ENCODE measurements around the gene KDM4E.

DNA sequence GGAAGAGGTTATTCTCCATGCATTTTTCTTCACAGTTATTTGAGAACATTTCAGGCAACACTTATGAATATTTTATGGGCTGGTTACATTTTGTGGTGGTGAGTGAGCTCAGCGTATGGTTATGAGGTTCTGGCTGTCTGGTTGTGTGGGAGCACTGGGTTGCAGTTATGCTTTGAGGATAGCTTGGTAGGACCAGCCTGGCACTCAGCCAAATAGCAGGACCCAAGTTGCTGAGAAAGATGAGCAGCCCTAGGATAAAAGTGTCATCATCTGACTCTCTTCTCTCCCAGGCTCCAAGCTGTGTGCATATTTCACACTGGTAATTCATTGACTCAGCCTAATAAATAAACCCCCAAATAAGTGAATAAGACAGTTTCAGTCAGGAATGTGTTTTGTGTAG, 33.6 kb downstream of the KDM4E start:
- TF ChIP-seq, protein P1, sequence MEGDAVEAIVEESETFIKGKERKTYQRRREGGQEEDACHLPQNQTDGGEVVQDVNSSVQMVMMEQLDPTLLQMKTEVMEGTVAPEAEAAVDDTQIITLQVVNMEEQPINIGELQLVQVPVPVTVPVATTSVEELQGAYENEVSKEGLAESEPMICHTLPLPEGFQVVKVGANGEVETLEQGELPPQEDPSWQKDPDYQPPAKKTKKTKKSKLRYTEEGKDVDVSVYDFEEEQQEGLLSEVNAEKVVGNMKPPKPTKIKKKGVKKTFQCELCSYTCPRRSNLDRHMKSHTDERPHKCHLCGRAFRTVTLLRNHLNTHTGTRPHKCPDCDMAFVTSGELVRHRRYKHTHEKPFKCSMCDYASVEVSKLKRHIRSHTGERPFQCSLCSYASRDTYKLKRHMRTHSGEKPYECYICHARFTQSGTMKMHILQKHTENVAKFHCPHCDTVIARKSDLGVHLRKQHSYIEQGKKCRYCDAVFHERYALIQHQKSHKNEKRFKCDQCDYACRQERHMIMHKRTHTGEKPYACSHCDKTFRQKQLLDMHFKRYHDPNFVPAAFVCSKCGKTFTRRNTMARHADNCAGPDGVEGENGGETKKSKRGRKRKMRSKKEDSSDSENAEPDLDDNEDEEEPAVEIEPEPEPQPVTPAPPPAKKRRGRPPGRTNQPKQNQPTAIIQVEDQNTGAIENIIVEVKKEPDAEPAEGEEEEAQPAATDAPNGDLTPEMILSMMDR (IDR thresholded peaks at IDR 0.05; ENCODE audit: low read length) = no peak
- no peak for TF ChIP-seq EZH2 (IDR thresholded peaks at IDR 0.05; ENCODE audit: borderline replicate concordance, low read length)

Data from OCI-LY1 (cell line).